Measurements from ENCODE around the gene TMC1. TPM values are rescaled to one million over a fixed set of nuclear protein-coding genes. Genes with fewer than 3 reads are reported as not detected.

Gene TMC1
- total RNA-seq, 6 donors from 2014 or later: 0.67 TPM; not detected in 5

DNA sequence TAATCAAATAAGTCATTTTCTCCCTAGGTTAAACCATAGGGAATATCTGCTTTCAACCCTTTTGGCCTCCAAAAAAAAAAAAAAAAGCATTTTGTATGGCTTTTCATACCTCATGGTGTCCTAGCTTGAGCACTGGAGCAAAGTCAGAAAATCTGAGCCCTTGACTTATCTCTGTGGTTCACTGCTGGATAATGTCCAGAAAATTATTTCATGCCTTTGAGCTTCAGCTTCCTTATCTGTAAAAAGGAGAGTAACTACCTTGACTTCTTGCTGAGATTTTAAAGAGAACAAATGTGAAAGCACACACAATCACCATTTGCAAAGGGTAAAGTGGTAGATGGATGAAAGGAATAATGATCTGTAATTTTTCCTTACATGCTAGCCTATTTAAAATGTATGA is 265.5 kb downstream of the TMC1 start:
- no peaks in the 10 kb centered on the region for H3K4me1 ChIP-seq
- no peaks in the 10 kb centered on the region for H3K9me3 ChIP-seq
- no peak overlapping the region for H3K27ac ChIP-seq
- H3K36me3 ChIP-seq: no peaks in the 10 kb centered on the region
- H3K27me3 ChIP-seq: no peaks in the 10 kb centered on the region
- no peak for ATAC-seq (ENCODE audit: low FRiP score in 2 of 2)
- DNase-seq: no peak
- no peak overlapping the region for H3K4me3 ChIP-seq
- no peak for TF ChIP-seq POLR2A (IDR thresholded peaks at IDR 0.05)
- TF ChIP-seq POLR2AphosphoS5 (IDR thresholded peaks at IDR 0.05): no peak
- TF ChIP-seq, protein P1, sequence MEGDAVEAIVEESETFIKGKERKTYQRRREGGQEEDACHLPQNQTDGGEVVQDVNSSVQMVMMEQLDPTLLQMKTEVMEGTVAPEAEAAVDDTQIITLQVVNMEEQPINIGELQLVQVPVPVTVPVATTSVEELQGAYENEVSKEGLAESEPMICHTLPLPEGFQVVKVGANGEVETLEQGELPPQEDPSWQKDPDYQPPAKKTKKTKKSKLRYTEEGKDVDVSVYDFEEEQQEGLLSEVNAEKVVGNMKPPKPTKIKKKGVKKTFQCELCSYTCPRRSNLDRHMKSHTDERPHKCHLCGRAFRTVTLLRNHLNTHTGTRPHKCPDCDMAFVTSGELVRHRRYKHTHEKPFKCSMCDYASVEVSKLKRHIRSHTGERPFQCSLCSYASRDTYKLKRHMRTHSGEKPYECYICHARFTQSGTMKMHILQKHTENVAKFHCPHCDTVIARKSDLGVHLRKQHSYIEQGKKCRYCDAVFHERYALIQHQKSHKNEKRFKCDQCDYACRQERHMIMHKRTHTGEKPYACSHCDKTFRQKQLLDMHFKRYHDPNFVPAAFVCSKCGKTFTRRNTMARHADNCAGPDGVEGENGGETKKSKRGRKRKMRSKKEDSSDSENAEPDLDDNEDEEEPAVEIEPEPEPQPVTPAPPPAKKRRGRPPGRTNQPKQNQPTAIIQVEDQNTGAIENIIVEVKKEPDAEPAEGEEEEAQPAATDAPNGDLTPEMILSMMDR (IDR thresholded peaks at IDR 0.05): no peak
- TF ChIP-seq EP300 (IDR thresholded peaks at IDR 0.05): no peak

DNA sequence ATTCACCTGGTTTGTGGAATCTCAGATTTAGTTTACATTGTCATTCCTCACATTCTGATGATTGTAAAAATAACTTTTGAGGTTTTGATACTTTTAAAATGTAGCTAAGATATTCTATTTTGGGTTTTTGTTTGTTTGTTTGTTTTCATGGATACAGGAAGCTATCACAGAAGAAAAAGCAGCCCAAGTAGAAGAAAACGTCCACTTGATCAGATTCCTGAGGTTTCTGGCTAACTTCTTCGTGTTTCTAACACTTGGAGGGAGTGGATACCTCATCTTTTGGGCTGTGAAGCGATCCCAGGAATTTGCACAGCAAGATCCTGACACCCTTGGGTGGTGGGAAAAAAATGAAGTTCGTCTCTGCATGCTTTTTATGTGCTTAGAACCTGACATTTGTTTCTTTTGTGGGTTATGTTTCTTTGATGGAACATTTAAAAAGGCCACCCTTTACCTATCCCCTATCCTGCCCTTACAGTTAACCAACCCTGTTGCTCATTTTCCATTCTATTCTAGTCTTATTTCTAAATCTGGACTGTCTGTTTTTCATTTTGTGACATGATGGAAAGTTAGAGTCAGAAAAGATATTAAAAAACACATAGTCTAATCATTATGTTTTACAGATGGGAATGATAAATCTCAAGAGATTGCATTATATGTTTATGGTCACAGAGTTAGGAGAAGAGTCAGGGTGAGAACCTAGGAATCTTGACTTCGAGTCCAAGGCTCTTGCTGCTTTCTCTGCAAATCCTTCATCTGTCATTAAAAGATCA is 267.7 kb downstream of the TMC1 start:
- Histone ChIP-seq H3K4me3 (no peak overlapping the region), H3K27ac (no peak overlapping the region), H3K4me1 (no peaks in the 10 kb centered on the region), H3K27me3 (no peaks in the 10 kb centered on the region), H3K36me3 (no peaks in the 10 kb centered on the region), H3K9me3 (no peaks in the 10 kb centered on the region)
- DNase-seq: no peak
- TF ChIP-seq EP300 (IDR thresholded peaks at IDR 0.05) (no peak), POLR2AphosphoS5 (IDR thresholded peaks at IDR 0.05) (no peak), POLR2A (IDR thresholded peaks at IDR 0.05) (no peak)
- TF ChIP-seq, protein P1 (IDR thresholded peaks at IDR 0.05): no peak
- no peak for ATAC-seq (ENCODE audit: low FRiP score in 2 of 2)
- 38 to 43% methylated on average over 5 of the region's 5 CpGs for WGBS, 2 donors

DNA sequence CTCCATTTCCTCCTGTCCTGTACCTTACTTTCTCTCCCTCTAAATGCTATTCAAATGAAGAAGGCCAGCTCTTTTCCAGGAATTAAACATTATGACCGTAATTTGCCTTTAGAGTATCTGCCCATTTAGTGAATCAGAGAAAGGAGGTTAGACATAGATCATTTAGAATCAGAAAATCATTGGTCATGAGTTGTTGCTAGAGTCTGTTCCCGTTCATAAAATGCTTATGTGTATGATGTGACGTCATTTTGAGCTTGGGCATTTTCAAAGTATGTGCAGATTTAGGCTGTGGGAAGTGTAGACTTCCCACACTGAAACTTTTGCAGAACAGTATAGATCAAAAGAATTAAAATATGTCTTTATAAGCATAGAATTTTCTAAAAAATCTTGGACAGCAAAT is 268.5 kb downstream of the TMC1 start:
- DNase-seq: no peak
- 79 to 92% methylated on average over 3 of the region's 3 CpGs for WGBS, 2 donors
- no peak for ATAC-seq (ENCODE audit: low FRiP score in 2 of 2)
- Histone ChIP-seq H3K27ac (no peak overlapping the region), H3K36me3 (no peaks in the 10 kb centered on the region), H3K4me1 (no peaks in the 10 kb centered on the region), H3K27me3 (no peaks in the 10 kb centered on the region), H3K4me3 (no peak overlapping the region), H3K9me3 (no peaks in the 10 kb centered on the region)
- TF ChIP-seq POLR2AphosphoS5 (IDR thresholded peaks at IDR 0.05) (no peak), EP300 (IDR thresholded peaks at IDR 0.05) (no peak), POLR2A (IDR thresholded peaks at IDR 0.05) (no peak)
- TF ChIP-seq, protein P1 (IDR thresholded peaks at IDR 0.05): no peak

DNA sequence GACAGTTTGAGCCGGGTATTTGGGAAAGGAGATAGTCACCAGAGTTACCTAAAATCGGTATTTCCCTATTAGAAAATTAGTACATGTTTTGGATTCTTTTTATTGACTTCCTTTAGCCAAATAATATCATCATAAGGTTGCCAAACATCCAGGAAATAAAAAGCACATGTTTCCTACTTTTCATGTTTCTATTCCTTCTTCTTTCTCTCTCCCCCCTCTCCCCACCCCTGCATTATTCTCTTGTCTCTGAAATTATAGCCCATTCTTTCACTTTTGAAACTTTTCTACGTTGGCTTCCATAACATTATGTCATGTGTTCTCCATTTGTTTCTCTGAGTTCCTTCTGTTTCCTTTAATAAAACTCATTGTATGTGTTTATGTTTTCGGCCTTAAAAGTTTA is 269.6 kb downstream of the TMC1 start:
- Histone ChIP-seq H3K9me3 (no peaks in the 10 kb centered on the region), H3K36me3 (no peaks in the 10 kb centered on the region), H3K27me3 (no peaks in the 10 kb centered on the region), H3K27ac (no peak overlapping the region), H3K4me1 (no peaks in the 10 kb centered on the region), H3K4me3 (no peak overlapping the region)
- ATAC-seq (ENCODE audit: low FRiP score in 2 of 2) (no peak), DNase-seq (no peak)
- TF ChIP-seq POLR2A (IDR thresholded peaks at IDR 0.05) (no peak), EP300 (IDR thresholded peaks at IDR 0.05) (no peak), POLR2AphosphoS5 (IDR thresholded peaks at IDR 0.05) (no peak)
- TF ChIP-seq, protein P1 (IDR thresholded peaks at IDR 0.05): no peak
- WGBS, 2 donors: 65 to 66% methylated on average over 4 of the region's 4 CpGs

DNA sequence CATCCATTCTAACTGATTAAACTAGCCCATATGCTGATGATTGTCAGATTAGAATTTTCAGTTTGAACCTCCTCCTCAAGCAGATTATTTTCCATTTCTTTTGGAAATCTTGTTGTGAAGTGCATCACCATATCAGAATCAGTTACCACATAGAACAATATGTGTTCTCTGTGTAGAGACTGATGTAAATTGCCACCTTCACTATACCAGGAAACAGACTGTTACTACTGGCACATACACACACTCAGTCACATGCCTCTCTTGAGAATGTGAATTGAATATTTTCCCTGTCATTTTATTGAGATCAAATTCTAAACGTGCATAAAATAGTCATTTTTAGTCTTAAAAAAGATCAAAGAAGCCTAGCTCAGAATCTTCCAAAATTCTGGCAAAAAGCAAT is 270.0 kb downstream of the TMC1 start:
- no peak for DNase-seq
- no peaks in the 10 kb centered on the region for H3K27me3 ChIP-seq
- H3K27ac ChIP-seq: no peak overlapping the region
- no peaks in the 10 kb centered on the region for H3K9me3 ChIP-seq
- ATAC-seq (ENCODE audit: low FRiP score in 2 of 2): no peak
- H3K36me3 ChIP-seq: no peaks in the 10 kb centered on the region
- H3K4me1 ChIP-seq: no peaks in the 10 kb centered on the region
- H3K4me3 ChIP-seq: no peak overlapping the region
- WGBS, 2 donors: 63 to 70% methylated on average over 1 of the region's 1 CpG
- TF ChIP-seq, protein P1 (IDR thresholded peaks at IDR 0.05): no peak

Data from upper lobe of left lung (tissue), 6 donors.